Mesendoderm (in vitro differentiated cells): Measurements from ENCODE around the gene EEF2K.

Experiments used
- DNase-seq: peaks from one replicate; pipeline ENCODE4 v3.0.0; 2013
- H2AK5ac ChIP-seq: 2 replicates; pipeline ENCODE4 v1.6.1; 2013; ENCODE audit warnings: low read length, inconsistent platforms
- H2BK120ac ChIP-seq: 2 replicates; pipeline ENCODE4 v1.6.1; 2013; ENCODE audit warnings: low read depth, mild to moderate bottlenecking, low read length, moderate library complexity, mixed read lengths
- H2BK15ac ChIP-seq: replicated peaks from 2 replicates; pipeline ENCODE4 v1.6.1; 2013; ENCODE audit warnings: low read depth, mild to moderate bottlenecking, moderate library complexity
- H2BK5ac ChIP-seq: 2 replicates; pipeline ENCODE4 v1.6.1; 2013; ENCODE audit warnings: low read length, inconsistent platforms
- H3K18ac ChIP-seq: 2 replicates; pipeline ENCODE4 v1.6.1; 2013; ENCODE audit warnings: mild to moderate bottlenecking, low read length, mixed read lengths
- H3K23ac ChIP-seq: one replicate; pipeline ENCODE4 v1.6.1; 2013; ENCODE audit warnings: low read length
- H3K27ac ChIP-seq: 2 replicates; pipeline ENCODE4 v1.5.1; 2013; ENCODE audit warnings: low read depth, mild to moderate bottlenecking, inconsistent platforms, low read length, moderate library complexity
- H3K27me3 ChIP-seq: 2 replicates; pipeline ENCODE4 v1.6.1; 2013; ENCODE audit warnings: low read length, control low read depth, mild to moderate bottlenecking, inconsistent platforms; ENCODE audit not compliant: insufficient read depth, poor library complexity
- H3K36me3 ChIP-seq: 2 replicates; pipeline ENCODE4 v1.6.1; 2013; ENCODE audit warnings: low read length, inconsistent platforms; ENCODE audit not compliant: control insufficient read depth, insufficient read depth
- H3K4ac ChIP-seq: one replicate; pipeline ENCODE4 v1.6.1; 2013; ENCODE audit warnings: low read depth, mild to moderate bottlenecking, low read length, moderate library complexity
- H3K4me1 ChIP-seq: 2 replicates; pipeline ENCODE4 v1.6.1; 2013; ENCODE audit warnings: low read depth, low read length, inconsistent platforms; ENCODE audit not compliant: control insufficient read depth
- H3K4me2 ChIP-seq: 2 replicates; pipeline ENCODE4 v1.6.1; 2013; ENCODE audit warnings: low read length
- H3K4me3 ChIP-seq: 2 replicates; pipeline ENCODE4 v1.5.1; 2013; ENCODE audit warnings: mild to moderate bottlenecking, low read length
- H3K56ac ChIP-seq: one replicate; pipeline ENCODE4 v1.6.1; 2013; ENCODE audit warnings: low read length
- H3K79me1 ChIP-seq: 2 replicates; pipeline ENCODE4 v1.6.1; 2013; ENCODE audit warnings: low read length, inconsistent platforms
- H3K79me2 ChIP-seq: 2 replicates; pipeline ENCODE4 v1.6.1; 2013; ENCODE audit warnings: mild to moderate bottlenecking, low read length; ENCODE audit not compliant: control insufficient read depth, insufficient read depth
- H3K9ac ChIP-seq: 2 replicates; pipeline ENCODE4 v1.6.1; 2013; ENCODE audit warnings: low read length, inconsistent platforms
- H4K5ac ChIP-seq: one replicate; pipeline ENCODE4 v1.6.1; 2013; ENCODE audit warnings: low read length
- H4K8ac ChIP-seq: one replicate; pipeline ENCODE4 v1.6.1; 2013; ENCODE audit warnings: low read depth, mild to moderate bottlenecking, control low read depth, low read length, moderate library complexity
- WGBS: extraction: QIAGEN DNeasy Blood & Tissue Kit; methylation state at CpG from one replicate; pipeline ENCODE4 v1.1.7; 2013; ENCODE audit warnings: low lambda C conversion rate, missing lambda C conversion rate; ENCODE audit not compliant: insufficient coverage; ENCODE audit errors: extremely low coverage; 5-methylcytosine and 5-hydroxymethylcytosine counted together

The EEF2K gene

GRCh38 chr16:22308824-22309520, 102.9 kb downstream of the EEF2K start:
- Histone ChIP-seq H3K18ac (no peak overlapping the region), H4K5ac (no peak overlapping the region), H2BK120ac (no peak overlapping the region), H3K4me1 (no peaks in the 10 kb centered on the region), H2AK5ac (no peak overlapping the region), H3K79me2 (peaks cover 2% of the 10 kb centered on the region), H3K79me1 (peaks cover 4% of the 10 kb centered on the region), H4K8ac (no peak overlapping the region), H3K9ac (no peak overlapping the region), H3K27ac (no peak overlapping the region), H3K56ac (no peak overlapping the region), H3K4ac (no peak overlapping the region), H3K36me3 (peaks cover 6% of the 10 kb centered on the region), H2BK15ac (no peak overlapping the region), H3K4me2 (no peak overlapping the region), H2BK5ac (no peak overlapping the region), H3K4me3 (no peak overlapping the region), H3K27me3 (no peaks in the 10 kb centered on the region), H3K23ac (no peak overlapping the region)
- no CpG with 5 or more reads among the region's 24 CpGs for WGBS
- DNase-seq: no peak

DNA sequence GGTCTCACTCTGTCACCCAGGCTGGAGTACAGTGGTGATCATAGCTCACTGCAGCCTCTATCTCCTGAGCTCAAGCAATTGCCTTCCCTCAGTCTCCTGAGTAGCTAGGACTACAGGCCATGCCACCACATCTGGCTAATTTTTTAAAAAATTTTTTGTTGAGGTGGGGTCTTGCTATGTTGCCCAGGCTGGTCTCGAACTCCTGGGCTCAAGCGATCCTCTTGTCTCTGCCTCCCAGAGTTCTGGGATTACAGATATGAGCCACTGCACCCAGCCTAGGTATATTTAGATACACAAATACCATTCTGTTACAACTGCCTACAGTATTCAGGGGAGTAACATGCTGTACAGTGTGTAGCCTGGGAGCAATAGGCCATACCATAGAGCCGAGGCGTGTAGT, 105.4 kb downstream of the EEF2K start:
- Histone ChIP-seq H3K79me1 (peaks cover 4% of the 10 kb centered on the region), H4K8ac (no peak overlapping the region), H3K4ac (no peak overlapping the region), H3K36me3 (peaks cover 11% of the 10 kb centered on the region), H3K9ac (no peak overlapping the region), H3K79me2 (peaks cover 2% of the 10 kb centered on the region), H2AK5ac (no peak overlapping the region), H2BK120ac (no peak overlapping the region), H3K23ac (no peak overlapping the region), H3K27ac (no peak overlapping the region), H3K4me2 (no peak overlapping the region), H3K18ac (no peak overlapping the region), H3K56ac (no peak overlapping the region), H4K5ac (no peak overlapping the region), H3K27me3 (no peaks in the 10 kb centered on the region), H3K4me1 (no peaks in the 10 kb centered on the region), H2BK15ac (no peak overlapping the region), H2BK5ac (no peak overlapping the region), H3K4me3 (no peak overlapping the region)
- no CpG with 5 or more reads among the region's 4 CpGs for WGBS
- no peak for DNase-seq

- Histone ChIP-seq H2BK5ac (no peak overlapping the region), H3K36me3 (peaks cover 11% of the 10 kb centered on the region), H3K18ac (no peak overlapping the region), H3K4ac (no peak overlapping the region), H3K4me1 (no peaks in the 10 kb centered on the region), H2BK120ac (no peak overlapping the region), H3K27me3 (no peaks in the 10 kb centered on the region), H4K8ac (no peak overlapping the region), H2AK5ac (no peak overlapping the region), H3K79me1 (no peaks in the 10 kb centered on the region), H3K27ac (no peak overlapping the region), H3K4me2 (no peak overlapping the region), H4K5ac (no peak overlapping the region), H3K56ac (no peak overlapping the region), H3K79me2 (no peaks in the 10 kb centered on the region), H3K9ac (no peak overlapping the region), H3K4me3 (no peak overlapping the region), H2BK15ac (no peak overlapping the region), H3K23ac (no peak overlapping the region)
- no peak for DNase-seq
- no CpG with 5 or more reads among the region's 23 CpGs for WGBS
Measured at GRCh38 chr16:22312897-22313781, 107.1 kb downstream of the EEF2K start.

DNA sequence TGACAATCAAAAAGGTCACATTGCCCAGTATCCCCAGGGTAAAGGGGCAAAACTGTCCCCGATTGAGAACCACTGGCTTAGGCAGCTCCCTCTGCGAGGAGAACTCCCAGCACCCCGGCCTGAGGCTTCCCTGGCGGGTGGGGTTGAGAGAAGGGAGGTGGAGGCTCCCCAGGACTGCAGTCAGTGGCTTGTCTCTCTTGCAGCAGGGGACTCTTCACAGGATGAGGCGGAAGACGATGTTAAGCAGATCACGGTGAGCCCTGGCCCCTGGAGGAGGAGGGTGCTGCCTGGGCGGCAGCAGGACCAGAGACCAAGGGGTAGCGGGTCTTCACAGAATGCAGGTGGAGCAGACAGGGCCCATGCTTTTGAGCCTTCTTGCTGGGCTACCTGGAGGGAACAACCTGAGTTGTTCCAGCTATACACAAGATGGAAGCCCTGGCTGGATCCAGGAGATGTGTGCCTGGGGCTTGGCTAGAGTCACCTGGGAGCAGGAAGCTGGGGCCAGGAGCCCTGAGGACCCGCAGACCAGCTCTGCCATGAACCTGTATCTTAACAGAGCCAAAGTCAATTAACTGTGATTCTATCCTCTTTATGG, 107.9 kb downstream of the EEF2K start:
- H3K79me1 ChIP-seq: no peaks in the 10 kb centered on the region
- no CpG with 5 or more reads among the region's 10 CpGs for WGBS

DNA sequence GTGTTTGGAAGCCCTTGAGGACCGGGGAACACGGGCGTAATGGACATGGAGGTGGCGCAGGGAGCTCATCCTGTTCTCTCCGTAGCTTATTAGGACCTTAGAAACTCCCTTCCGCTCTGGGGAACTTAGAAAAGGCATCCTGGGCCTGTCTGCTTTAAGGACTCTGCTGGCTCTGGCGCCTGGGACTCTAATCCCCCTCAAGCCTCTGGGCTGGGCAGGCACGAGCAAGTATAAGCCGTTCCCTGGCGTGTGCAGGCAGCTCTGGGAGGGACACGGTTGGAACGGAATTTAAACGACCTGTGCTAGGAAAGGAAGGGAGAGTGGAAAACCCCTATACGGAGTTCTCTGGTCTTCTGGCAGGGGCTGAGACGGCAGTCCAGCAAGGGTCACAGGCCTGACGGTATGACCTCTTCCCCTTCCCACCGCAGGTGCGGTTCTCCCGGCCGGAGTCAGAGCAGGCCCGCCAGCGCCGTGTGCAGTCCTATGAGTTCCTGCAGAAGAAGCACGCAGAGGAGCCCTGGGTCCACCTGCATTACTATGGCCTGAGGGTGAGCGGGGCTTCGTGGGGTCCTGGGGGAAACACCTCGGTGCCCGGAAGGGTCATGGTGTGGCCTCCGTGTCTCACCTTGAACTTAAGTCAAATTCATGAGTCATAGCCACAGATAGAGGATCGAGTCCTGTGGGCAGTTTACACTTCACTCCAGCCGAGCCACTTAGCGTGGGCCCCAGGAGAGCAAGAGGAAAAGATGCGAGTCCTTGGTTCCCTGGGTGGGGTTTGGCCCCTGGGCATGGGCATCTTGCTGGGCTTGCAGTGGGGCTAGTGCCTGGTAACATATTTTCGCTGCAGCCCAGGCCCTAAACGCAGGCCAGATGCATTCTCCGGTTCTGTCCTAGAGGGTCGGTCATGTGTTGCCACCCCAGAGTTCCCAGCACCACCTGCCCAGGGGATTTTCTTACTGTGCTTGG, 108.9 kb downstream of the EEF2K start:
- no peak overlapping the region for H2BK120ac ChIP-seq
- no peak for DNase-seq
- no peak overlapping the region for H3K4ac ChIP-seq
- H3K79me1 ChIP-seq: no peaks in the 10 kb centered on the region
- no peak overlapping the region for H2BK15ac ChIP-seq
- H3K36me3 ChIP-seq: peaks cover 8% of the 10 kb centered on the region
- no peaks in the 10 kb centered on the region for H3K4me1 ChIP-seq
- no peak overlapping the region for H3K4me3 ChIP-seq
- no peak overlapping the region for H4K5ac ChIP-seq
- no peak overlapping the region for H3K56ac ChIP-seq
- H4K8ac ChIP-seq: no peak overlapping the region
- no peak overlapping the region for H3K4me2 ChIP-seq
- no peak overlapping the region for H3K9ac ChIP-seq
- no peaks in the 10 kb centered on the region for H3K27me3 ChIP-seq
- H3K23ac ChIP-seq: no peak overlapping the region
- H3K79me2 ChIP-seq: no peaks in the 10 kb centered on the region
- H3K18ac ChIP-seq: no peak overlapping the region
- H2AK5ac ChIP-seq: no peak overlapping the region
- no peak overlapping the region for H3K27ac ChIP-seq
- no CpG with 5 or more reads among the region's 37 CpGs for WGBS
- no peak overlapping the region for H2BK5ac ChIP-seq

More for the DNA sequence above, 107.9 kb downstream of the EEF2K start:
- no peak for DNase-seq
- H2BK5ac ChIP-seq: no peak overlapping the region
- H3K18ac ChIP-seq: no peak overlapping the region
- H3K23ac ChIP-seq: no peak overlapping the region
- H3K4me1 ChIP-seq: no peaks in the 10 kb centered on the region
- H2BK120ac ChIP-seq: no peak overlapping the region
- H3K4me2 ChIP-seq: no peak overlapping the region
- H3K4me3 ChIP-seq: no peak overlapping the region
- no peak overlapping the region for H4K8ac ChIP-seq
- H3K4ac ChIP-seq: no peak overlapping the region
- no peak overlapping the region for H3K27ac ChIP-seq
- no peaks in the 10 kb centered on the region for H3K27me3 ChIP-seq
- H4K5ac ChIP-seq: no peak overlapping the region
- peaks cover 11% of the 10 kb centered on the region for H3K36me3 ChIP-seq
- no peaks in the 10 kb centered on the region for H3K79me2 ChIP-seq
- no peak overlapping the region for H3K9ac ChIP-seq
- H3K56ac ChIP-seq: no peak overlapping the region
- H2BK15ac ChIP-seq: no peak overlapping the region
- H2AK5ac ChIP-seq: no peak overlapping the region
